ELF-1 (cell line): ENCODE measurements around the gene CPTP.

ENCODE experiments used
- DNase-seq: peaks from one replicate; pipeline ENCODE4 v3.0.0-alpha.2; 2016; ENCODE audit warnings: low read depth, low spot score

The CPTP gene

GRCh38 chr1:1292442-1292779, 32.2 kb upstream of the CPTP start:
- no peak for DNase-seq

GRCh38 chr1:1292851-1293250, 31.8 kb upstream of the CPTP start:
- no peak for DNase-seq

- no peak for DNase-seq
Measured at GRCh38 chr1:1293263-1294249, 31.0 kb upstream of the CPTP start.

- no peak for DNase-seq
Measured at GRCh38 chr1:1294250-1294890, 30.2 kb upstream of the CPTP start.

GRCh38 chr1:1295154-1295923, 29.3 kb upstream of the CPTP start:
- DNase-seq, result no peak

GRCh38 chr1:1296070-1297061, 28.2 kb upstream of the CPTP start:
- DNase-seq, result no peak

GRCh38 chr1:1297802-1298424, 26.7 kb upstream of the CPTP start:
- DNase-seq, result no peak

- peak; percentile 86 for DNase-seq
Measured at GRCh38 chr1:1298861-1299685, 25.5 kb upstream of the CPTP start.

GRCh38 chr1:1299686-1300351, 24.8 kb upstream of the CPTP start:
- no peak for DNase-seq

GRCh38 chr1:1300352-1300739, 24.3 kb upstream of the CPTP start:
- DNase-seq, result no peak

GRCh38 chr1:1302006-1302430, 22.6 kb upstream of the CPTP start:
- DNase-seq, result no peak

GRCh38 chr1:1302951-1303509, 21.6 kb upstream of the CPTP start:
- peak; percentile 80 for DNase-seq

GRCh38 chr1:1303736-1304135, 20.9 kb upstream of the CPTP start:
- no peak for DNase-seq

- DNase-seq, result peak; percentile 95
Measured at GRCh38 chr1:1304331-1305299, 20.0 kb upstream of the CPTP start.

GRCh38 chr1:1305300-1306069, 19.1 kb upstream of the CPTP start:
- DNase-seq, result no peak

- DNase-seq, result no peak
Measured at GRCh38 chr1:1306070-1306660, 18.4 kb upstream of the CPTP start.
